ENCODE data around the gene SUPV3L1.

GRCh38 chr10:69217119-69217754 lies 37.2 kb downstream of the SUPV3L1 start:
- TF ChIP-seq CTCF (IDR thresholded peaks at IDR 0.05; ENCODE audit: insufficient read depth, low read length, poor library complexity, severe bottlenecking) (no peak), EZH2phosphoT487 (conservative IDR thresholded peaks at IDR 0.05; ENCODE audit: low read length) (no peak)
